Measurements from ENCODE around the gene FAM209A.

FAM209A gene

GRCh38 chr20:56575157-56575556 is 50.6 kb downstream of the FAM209A start:
- TF ChIP-seq TAF1 (IDR thresholded peaks at IDR 0.05; ENCODE audit: borderline replicate concordance, low read depth, low read length), result no peak
- no peak for TF ChIP-seq POLR2AphosphoS5 (IDR thresholded peaks at IDR 0.05; ENCODE audit: low read depth, low read length)
- TF ChIP-seq POLR2A (IDR thresholded peaks at IDR 0.05; ENCODE audit: low read depth, low read length), result no peak
- DNase-seq (ENCODE audit: insufficient read length) (no peak), FAIRE-seq (no peak)

Measured in GM12892 (cell line).